Mammary epithelial cell (primary cell): ENCODE data around the gene ADTRP.

Experiments
- CTCF ChIP-seq, 2 donors: IDR thresholded peaks in 1 of 2; conservative IDR thresholded peaks in 1 of 2; 2 replicates each; pipeline ENCODE4 v1.5.1; 2011 to 2012; ENCODE audit warnings: inconsistent platforms in 2 of 2, low read length in 2 of 2, mild to moderate bottlenecking in 2 of 2, control low read depth in 1 of 2, low read depth in 1 of 2; ENCODE audit not compliant: insufficient read depth in 1 of 2; ENCODE audit errors: extremely low read depth in 1 of 2
- EZH2 ChIP-seq: IDR thresholded peaks from 2 replicates; pipeline ENCODE4 v1.6.1; 2012; ENCODE audit warnings: low read length, inconsistent platforms, borderline replicate concordance

GRCh38 chr6:11682561-11682975 lies 96.0 kb downstream of the ADTRP start:
- TF ChIP-seq CTCF (conservative IDR thresholded peaks at IDR 0.05 in 1 of 2, IDR thresholded peaks at IDR 0.05 in 1 of 2; ENCODE audit: extremely low read depth in 1 of 2, insufficient read depth in 1 of 2, low read depth in 1 of 2, low read length in 2 of 2): no peak
- TF ChIP-seq EZH2: no peak
